HG03280 (cell line): ENCODE results near the gene ARHGDIG.
A peak's percentile ranks its signal among the peaks of the same experiment; 100 is the strongest.
"Not testable (repeated sequence)": the region's sequence is repeated elsewhere in the genome, so short reads cannot be mapped to it uniquely, and the experiment has no call there.

ENCODE experiments used
- ATAC-seq: cut with Tn5 transposase; IDR thresholded peaks from one replicate; pipeline ENCODE4 v1.9.1; 2021; ENCODE audit warnings: mild to moderate bottlenecking, moderate library complexity; ENCODE audit not compliant: unreplicated experiment

ARHGDIG gene

DNA sequence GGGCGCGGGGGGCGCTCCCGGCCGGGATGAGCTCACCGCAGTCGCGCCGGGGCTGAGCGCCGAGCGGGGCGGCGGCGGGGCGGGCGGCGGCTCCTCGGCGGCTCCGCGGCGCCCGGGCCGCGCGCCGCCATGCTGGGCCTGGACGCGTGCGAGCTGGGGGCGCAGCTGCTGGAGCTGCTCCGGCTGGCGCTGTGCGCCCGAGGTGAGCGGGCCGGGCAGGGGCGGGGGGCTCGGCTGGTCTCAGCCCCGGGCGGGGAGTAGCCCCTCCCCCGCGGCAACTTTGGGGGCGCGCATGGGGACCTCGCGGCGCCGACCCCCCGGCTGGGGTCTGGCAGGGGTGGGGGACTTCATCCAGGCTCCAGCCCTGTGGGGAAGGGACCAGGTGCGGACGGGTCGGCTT is at the start of gene ARHGDIG:
ARHGDIG (plus strand) TSS at position 40 of the 400 bp plus-strand sequence; CDS start at position 130, 90 bp downstream.
- no peak for ATAC-seq

DNA sequence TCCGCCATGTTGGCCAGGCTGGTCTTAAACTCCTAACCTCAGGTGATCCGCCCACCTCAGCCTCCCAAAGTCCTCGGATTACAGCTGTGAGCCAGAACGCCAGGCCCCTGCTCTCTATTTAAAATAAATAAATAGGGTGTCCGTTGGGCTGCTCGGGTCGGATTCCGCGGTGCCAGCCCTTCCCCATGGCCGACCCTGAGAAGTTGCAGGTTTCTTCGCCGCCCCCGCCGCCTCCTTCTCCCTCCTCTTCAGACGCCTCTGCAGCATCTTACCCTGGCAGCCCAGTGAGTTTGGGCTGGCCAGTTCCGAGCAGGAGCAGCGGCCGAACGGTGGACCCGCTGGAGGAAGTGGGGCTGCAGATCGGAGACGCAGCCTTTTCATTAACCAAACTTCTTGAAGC is 49.4 kb upstream of the ARHGDIG start:
- ATAC-seq: no peak

DNA sequence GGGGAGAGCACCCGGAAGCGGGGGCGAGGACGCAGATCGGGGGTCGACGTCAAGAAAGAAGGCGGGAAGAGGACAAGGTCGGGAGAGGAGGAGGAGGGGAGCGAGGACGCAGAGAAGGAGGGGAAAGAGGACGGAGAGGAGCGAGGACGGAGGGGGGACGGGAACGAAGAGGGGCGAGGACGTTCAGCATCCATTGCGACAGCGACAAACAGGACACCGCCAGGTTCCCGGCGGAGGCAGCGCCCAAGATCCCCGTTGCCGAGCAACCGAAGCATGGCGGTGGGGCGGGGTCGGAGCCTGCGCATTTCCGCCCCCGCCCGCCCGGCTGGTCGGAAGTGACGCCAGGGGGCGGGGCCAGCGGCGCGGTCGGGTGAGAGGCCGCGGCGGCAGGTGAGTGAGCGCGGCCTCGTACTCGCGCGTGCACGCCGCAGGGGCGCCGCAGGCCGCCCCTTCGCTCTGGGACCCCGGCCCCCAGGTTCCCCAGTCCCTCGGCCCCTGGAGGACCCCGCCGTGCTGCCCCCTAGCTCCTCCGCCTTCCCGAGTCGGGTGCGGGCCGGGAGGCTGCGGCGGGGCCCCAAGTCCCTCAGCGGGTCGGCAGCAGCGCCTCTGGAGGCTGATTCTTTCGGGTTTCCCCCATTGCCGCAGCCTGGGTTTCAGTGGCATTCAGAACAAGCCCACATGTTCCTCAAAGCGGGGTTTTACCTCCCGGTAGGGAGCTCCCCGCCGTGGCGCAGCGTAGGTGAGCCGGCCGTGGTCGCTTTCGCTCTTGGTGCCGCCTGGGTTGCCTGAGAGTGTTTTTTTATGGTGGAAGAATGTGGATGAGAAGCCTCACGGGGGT is 45.7 kb upstream of the ARHGDIG start, which contains the start of gene FAM234A:
FAM234A (plus strand) TSS at position 354 of the 838 bp plus-strand sequence. CDS start 19,593 bp downstream, outside the sequence.
- ATAC-seq: peak; percentile 84

DNA sequence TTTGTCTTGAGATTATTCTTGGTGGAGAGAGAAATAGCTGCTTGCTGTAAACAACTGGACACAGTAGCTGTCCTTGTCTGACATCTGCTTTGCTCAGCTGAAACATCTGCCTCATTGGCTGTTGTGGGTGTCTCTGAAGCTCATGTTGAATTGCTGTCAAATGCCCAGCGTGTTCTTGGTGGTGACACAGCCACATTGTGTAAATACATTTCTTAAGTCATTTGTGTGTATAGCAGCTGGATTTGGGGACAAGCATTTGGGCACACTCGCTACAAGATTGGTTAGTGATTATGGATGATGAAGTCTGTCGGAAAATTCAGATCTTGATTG is 40.5 kb upstream of the ARHGDIG start:
- no peak for ATAC-seq

DNA sequence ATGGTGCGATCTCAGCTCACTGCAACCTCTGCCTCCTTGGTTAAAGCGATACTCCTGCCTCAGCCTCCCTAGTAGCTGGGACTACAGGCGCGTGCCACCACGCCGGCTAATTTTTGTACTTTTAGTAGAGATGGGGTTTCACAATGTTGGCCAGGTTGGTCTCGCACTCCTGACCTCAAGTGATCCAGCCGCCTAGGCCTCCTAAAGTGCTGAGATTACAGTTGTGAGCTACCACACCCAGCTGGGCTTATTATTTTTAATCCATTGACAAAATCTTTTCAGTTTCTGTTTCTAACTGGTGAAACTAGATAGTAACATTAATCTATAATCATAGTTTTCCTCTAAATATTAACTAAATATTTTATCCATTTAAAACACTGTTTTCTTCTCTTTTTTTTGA is 39.8 kb upstream of the ARHGDIG start:
- no peak for ATAC-seq

DNA sequence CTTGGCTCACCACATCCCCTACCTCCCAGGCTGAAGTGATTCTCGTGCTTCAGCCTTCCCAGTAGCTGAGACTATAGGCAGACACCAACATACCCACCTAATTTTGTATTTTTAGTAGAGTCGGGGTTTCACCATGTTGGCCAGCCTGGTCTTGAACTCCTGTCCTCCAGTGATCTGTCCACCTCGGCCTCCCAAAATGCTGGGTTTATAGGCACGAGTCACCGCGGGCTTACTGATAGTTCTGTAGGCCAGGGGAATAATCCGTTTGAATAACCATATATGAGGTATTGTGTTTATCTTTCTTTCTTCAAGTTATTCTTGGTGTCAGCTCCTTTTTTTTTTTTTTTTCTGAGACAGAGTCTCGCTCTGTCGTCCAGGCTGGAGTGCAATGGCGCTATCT is 38.1 kb upstream of the ARHGDIG start:
- no peak for ATAC-seq

DNA sequence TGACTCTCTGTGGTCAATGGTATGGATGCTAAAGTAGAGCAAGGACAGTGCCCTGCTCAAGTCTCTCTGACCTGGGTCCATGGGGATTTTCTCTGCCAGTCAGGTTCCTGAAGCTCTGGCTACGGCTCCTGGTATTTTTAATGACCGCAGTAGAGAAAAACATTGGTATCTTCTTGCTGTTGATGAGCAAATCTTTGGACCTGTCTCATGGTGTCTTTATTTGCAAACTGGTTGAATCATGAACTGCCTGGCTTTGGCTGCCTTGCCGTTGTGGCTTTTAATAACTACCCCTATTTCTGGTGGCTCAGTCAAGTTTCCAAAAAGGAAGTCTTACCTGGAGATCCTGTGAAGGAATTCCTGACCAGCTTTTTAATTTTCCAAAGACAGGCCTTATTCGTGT is 37.0 kb upstream of the ARHGDIG start:
- no peak for ATAC-seq

DNA sequence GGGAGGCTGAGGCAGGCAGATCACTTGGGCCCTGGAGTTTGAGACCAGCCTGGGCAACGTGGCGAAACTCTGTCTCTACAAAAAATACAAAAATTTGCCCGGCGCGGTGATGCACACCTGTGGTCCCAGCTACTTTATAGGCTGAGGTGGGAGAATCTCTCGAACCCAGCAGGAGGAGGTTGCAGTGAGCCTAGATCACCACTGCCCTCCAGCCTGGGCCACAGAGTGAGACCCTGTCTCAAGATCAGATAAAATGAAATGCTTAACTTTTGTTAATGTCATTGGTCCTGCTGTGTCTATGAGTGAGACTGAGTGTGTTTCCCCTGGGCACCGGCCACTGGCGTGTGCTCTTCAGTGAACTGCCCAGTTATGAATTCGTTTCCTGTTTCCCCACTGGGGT is 35.3 kb upstream of the ARHGDIG start:
- ATAC-seq: no peak

DNA sequence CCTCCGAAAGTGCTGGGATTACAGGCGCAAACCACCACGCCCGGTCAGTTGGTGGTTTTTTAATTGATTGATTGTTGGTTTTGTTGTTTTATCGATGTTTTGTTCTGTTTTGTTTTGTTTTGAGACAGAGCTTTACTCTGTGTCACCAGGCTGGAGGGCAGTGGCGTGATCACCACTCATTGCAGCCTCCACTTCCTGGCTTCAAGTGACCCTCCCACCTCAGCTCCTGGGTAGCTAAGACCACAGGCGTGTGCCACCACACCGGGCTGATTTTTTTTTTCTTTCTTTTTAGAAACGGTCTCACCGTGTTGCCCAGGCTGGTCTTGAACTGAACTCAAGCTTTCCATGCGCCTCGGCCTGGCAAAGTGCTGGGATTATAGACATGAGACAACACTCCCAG is 33.4 kb upstream of the ARHGDIG start:
- no peak for ATAC-seq

DNA sequence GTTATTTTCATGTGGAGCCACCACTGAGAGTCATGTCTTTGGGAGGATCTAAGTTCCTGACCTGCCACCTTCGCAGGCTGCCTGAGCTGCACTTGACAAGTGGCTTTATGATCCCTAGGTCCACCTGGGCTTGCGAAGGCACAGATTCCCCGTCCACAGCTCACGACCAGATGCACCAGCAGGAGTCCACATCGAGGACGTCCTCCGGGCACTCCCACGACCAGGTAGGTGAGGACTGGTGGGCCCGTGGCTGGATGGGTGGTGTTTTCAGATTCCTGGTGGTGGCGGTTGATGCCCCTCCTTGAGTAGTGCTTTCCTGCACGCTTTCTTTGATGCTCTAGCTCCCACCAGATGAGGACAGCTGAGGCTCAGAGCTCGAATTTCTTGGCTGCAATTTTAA is 31.0 kb upstream of the ARHGDIG start:
- ATAC-seq: no peak

DNA sequence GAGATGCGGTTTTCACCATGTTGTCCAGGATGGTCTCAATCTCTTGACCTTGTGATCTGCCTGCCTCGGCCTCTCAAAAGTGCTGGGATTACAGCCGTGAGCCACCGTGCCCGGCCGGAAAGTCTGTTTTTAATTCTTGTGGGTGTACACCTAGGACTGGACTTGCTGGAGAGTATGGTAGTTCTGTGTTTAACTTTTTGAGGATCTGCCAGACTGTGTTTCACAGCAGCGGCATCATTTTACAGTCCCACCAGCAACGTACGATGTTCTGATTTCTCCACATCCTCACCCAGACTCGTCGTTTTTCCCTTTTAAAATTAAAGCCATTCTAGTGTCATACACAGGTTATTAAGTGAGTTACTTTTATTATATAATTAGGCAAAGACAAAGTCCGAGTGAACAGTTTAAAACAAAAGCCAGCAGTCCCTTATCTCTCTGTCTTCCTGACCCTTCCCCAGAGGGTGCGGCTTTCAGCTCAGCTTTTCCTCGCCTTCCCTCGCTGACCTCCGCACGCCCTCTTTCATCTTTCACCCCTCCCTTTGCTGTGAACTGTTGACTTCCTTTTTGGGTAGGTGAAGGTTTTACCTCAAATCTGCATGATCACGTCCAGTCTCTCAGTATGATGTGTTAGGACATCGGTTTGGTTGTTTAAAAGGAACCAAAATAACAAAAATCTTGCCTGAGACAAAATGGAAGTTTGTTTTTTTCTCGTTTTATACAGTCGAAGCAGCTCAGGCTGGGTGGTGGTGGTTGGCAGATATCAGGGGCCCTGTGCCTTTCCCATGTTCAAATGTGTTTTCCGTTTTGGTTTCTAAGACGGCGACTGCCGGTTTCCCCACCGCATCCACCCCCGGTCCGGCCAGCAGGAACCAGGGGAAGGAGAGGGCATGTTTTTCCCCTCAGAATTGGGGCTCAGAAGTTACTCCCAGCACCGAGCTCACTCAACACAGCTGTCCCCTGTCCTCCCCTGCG is 27.7 kb upstream of the ARHGDIG start:
- no peak for ATAC-seq

DNA sequence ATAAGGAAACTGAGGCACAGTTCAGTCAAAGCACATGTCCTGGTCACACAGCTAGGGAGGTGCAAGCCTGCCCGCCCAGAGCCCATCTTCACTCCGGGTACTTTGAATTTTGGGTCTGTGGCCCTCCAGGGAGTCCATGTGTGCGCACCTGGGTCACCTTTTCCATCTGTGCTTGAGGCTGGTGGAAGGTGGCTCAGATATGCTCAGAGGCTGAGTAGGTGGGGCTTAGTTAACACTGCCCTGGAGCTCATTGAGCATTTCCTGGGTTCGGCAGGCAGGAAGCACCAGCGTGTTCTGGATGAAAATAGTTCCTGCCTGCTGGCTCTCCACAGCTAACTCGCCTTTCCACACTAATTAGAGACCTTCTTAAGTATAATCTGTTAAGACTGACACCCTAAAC is 26.6 kb upstream of the ARHGDIG start:
- no peak for ATAC-seq

DNA sequence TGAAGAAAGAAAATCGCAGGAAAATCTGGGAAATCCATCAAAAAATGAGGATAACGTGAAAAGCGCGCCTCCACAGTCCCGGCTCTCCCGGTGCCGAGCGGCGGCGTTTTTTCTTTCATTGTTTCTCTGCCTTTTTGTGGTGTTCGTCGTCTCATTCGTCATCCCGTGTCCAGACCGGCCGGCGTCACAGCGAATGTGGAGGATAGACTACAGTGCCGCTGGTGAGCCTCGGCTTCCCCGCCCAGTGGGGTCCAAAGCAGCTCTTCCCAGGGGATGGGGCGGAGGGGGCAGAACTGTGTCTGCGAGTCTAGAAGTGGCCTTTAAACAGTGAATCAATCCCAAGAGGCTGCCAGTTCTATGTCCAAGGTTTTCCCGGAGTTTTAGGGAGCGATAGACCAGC is 25.9 kb upstream of the ARHGDIG start:
- no peak for ATAC-seq

DNA sequence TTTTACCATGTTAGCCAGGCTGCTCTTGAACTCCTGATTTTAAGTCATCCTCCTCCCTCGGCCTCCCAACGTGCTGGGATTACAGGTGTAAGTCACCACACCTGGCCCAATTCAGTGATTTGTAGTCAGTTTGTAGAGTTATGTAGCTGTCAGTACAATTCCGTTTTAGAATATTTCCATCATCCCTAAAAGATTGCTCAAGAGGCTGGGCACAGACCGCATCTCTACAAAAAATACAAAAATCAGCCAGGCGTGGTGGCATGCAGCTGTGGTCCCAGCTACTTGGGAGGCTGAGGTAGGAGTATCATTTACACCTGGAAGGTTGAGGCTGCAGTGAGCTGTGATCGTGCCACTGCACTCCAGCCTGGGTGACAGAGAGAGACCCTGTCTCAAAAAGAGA is 25.2 kb upstream of the ARHGDIG start:
- ATAC-seq: no peak

DNA sequence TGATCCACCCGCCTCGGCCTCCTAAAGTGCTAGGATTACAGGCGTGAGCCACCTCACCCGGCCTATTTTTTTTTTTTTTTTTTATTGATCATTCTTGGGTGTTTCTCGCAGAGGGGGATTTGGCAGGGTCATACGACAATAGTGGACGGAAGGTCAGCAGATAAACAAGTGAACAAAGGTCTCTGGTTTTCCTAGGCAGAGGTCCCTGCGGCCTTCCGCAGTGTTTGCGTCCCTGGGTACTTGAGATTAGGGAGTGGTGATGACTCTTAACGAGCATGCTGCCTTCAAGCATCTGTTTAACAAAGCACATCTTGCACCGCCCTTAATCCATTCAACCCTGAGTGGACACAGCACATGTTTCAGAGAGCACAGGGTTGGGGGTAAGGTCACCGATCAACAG is 22.3 kb upstream of the ARHGDIG start:
- not testable (repeated sequence) for ATAC-seq

DNA sequence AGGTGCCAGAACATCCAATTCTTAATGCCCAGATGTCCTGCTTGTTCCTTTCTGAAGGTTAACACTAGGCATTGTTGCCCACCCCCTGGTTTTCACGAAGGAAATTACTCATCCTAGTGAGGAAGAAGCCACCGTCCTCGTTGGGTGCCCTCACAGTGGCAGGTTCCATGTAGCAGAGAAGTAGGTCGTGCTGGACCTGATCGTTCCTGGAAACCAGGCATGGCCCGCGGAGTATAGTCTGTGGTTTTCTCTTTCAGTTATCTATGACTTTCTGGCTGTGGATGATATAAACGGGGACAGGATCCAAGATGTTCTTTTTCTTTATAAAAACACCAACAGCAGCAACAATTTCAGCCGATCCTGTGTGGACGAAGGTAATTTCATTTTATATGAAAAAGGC is 21.2 kb upstream of the ARHGDIG start:
- no peak for ATAC-seq

DNA sequence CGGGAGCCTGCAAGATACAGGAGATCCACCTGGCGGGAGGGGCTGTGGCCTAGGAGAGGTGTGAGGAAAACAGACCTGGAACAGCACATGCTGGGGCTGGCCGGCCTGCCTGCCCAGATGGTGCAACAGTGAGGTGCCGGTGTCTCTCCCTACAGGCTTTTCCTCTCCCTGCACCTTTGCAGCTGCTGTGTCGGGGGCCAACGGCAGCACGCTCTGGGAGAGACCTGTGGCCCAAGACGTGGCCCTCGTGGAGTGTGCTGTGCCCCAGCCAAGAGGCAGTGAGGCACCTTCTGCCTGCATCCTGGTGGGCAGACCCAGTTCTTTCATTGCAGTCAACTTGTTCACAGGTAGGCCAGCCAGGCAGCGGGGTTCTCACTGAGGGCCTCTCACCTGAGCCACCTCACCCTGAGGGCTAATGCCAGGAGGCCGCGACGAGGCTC is 20.6 kb upstream of the ARHGDIG start:
- ATAC-seq: no peak

DNA sequence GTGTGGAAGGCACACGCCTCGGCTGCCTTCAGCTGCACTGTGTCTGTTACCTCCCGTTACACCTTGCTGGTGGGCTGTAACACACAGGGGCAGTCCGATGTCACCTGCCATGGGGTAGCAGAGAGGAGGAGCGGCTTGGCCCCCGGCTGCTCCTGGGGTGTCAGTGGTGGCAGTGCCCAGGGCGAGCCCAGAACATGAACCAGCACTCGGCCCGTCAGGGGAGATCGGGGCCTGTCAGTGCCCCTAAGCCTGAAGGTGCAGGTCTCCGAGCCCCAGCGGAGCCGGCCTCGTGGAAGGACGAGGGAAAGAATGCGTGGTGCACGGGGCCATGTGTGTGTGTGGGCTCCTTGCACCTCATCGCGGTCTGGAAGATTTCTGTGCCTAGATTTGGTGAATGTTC is 20.1 kb upstream of the ARHGDIG start:
- ATAC-seq: no peak

DNA sequence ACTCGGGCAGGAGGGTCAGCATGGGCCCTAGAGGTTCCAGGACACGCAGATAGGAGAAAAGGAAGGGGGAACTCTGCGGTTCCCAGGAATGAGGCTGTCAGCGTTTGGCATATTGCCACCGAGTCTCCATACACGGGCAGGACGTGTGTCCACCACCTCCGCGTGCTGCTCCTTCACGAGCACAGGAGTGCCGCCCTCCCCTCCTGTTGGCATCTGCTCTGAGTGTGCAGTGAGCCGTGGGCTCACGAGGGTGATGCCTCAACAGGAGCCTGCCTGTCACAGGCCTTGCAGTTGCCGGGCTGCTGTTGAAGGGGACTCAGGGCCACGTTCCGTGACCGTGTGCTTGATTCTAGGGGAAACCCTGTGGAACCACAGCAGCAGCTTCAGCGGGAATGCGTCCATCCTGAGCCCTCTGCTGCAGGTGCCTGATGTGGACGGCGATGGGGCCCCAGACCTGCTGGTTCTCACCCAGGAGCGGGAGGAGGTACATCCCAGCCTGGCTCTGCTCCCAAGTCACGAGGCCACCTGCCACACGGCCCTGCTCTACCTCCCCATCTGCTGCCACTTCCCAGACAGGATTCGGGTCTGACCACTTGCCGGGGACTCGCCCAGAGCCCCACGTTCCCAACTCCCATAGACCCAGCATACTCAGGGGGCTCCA is 19.2 kb upstream of the ARHGDIG start:
- no peak for ATAC-seq

DNA sequence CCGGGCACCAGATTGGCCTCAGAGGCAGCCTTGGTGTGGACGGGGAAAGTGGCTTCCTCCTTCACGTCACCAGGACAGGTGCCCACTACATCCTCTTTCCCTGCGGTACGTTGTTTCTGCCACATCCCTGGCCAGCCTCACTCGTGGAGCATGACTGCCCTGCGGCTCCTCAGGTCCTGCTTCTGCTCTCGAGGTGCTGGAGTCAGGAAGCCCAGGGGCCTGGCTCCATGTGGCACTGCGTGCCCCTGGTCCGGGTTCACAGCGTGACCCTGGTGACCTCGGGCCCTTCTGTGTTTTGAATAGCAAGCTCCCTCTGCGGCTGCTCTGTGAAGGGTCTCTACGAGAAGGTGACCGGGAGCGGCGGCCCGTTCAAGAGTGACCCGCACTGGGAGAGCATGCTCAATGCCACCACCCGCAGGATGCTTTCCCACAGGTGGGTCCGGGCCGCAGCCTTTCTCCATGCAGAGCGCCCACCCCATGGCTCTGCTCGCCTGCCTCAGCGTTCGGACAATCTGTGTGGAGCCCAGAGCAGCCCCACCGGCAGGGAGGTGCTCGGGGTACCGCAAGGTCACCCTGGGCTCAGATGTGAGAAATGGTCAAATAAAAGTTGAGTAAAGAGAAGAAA is 18.2 kb upstream of the ARHGDIG start:
- ATAC-seq: no peak
